DND-41 (cell line): ENCODE measurements around the gene CHMP5.

Source experiments
- ATAC-seq: fragments of 200-7000 bp; cut with Tn5 transposase; 3 replicates; pipeline ENCODE4 v1.9.1; 2021; ENCODE audit warnings: low read depth; ENCODE audit not compliant: insufficient read depth
- DNase-seq: peaks from one replicate; pipeline ENCODE4 v3.0.0-alpha.2; 2020
- H2AFZ ChIP-seq: 2 replicates; pipeline ENCODE4 v1.6.0; 2012; ENCODE audit warnings: low read depth, low read length
- H3K27ac ChIP-seq: 2 replicates; pipeline ENCODE4 v1.5.1; 2012; ENCODE audit warnings: low read length, inconsistent platforms
- H3K27me3 ChIP-seq: fragments of 200-600 bp; sonication (generic); 2 replicates; pipeline ENCODE4 v1.6.0; 2012; ENCODE audit warnings: low read length, mild to moderate bottlenecking, inconsistent platforms; ENCODE audit not compliant: insufficient read depth, poor library complexity
- H3K36me3 ChIP-seq: 2 replicates; pipeline ENCODE4 v1.5.1; 2012; ENCODE audit warnings: low read length, inconsistent platforms; ENCODE audit not compliant: insufficient read depth
- H3K4me1 ChIP-seq: 2 replicates; pipeline ENCODE4 v1.5.1; 2012; ENCODE audit warnings: mild to moderate bottlenecking, low read length; ENCODE audit not compliant: insufficient read depth
- H3K4me2 ChIP-seq: 2 replicates; pipeline ENCODE4 v1.6.0; 2012; ENCODE audit warnings: mild to moderate bottlenecking, moderate library complexity, low read length, inconsistent platforms; ENCODE audit not compliant: insufficient read depth
- H3K4me3 ChIP-seq, 2 experiments: fragments of 200-600 bp in 1 of 2; shearing (Covaris generic) in 1 of 2; 2 replicates each; pipeline ENCODE4 v1.5.1; 2012 to 2016; ENCODE audit warnings: inconsistent platforms in 2 of 2, low read length in 2 of 2, mild to moderate bottlenecking in 2 of 2, low read depth in 1 of 2, moderate library complexity in 1 of 2
- H3K79me2 ChIP-seq: 2 replicates; pipeline ENCODE4 v1.6.0; 2012; ENCODE audit warnings: low read length, inconsistent platforms; ENCODE audit not compliant: insufficient read depth
- H3K9ac ChIP-seq: 2 replicates; pipeline ENCODE4 v1.6.0; 2012; ENCODE audit warnings: low read depth, mild to moderate bottlenecking, inconsistent platforms, low read length, moderate library complexity
- H3K9me3 ChIP-seq: 2 replicates; pipeline ENCODE4 v1.5.1; 2012; ENCODE audit warnings: low read length, moderate library complexity, mild to moderate bottlenecking, inconsistent platforms; ENCODE audit not compliant: insufficient read depth, severe bottlenecking
- H4K20me1 ChIP-seq: 2 replicates; pipeline ENCODE4 v1.6.0; 2012; ENCODE audit warnings: low read length; ENCODE audit not compliant: insufficient read depth
- EZH2 ChIP-seq: IDR thresholded peaks from 3 replicates; pipeline ENCODE4 v1.6.1; 2012; ENCODE audit warnings: borderline replicate concordance, low read depth, mild to moderate bottlenecking, moderate library complexity, low read length, inconsistent platforms; ENCODE audit not compliant: severe bottlenecking
- TF ChIP-seq, protein P1 (sequence below): IDR thresholded peaks from 2 replicates; pipeline ENCODE4 v1.5.1; 2012; ENCODE audit warnings: borderline replicate concordance, low read length, moderate library complexity, mild to moderate bottlenecking; ENCODE audit not compliant: poor library complexity, severe bottlenecking; ENCODE audit errors: extremely low read depth

Gene CHMP5

DNA sequence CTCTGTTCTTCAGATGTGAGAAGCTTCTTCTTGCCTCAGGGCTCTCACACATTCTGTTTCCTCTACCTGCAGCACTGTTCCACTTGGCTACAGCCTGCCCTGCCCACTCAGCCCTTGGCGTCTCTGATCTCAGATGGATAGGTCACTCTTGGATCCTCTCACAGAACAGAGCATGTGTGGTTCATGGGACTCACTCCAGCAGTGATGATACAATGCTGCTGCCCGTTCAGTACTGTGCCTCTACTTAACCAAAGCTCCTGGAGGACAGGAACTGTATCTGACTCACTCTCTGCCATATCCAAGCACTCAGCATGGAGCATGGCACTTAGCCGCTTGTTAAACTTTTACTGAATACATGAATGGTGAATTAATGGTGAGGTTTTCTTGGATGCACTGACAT, 28.3 kb upstream of the CHMP5 start:
- Histone ChIP-seq H2AFZ (no peak overlapping the region), H3K4me1 (no peaks in the 10 kb centered on the region), H3K27ac (no peak overlapping the region), H3K4me2 (no peak overlapping the region), H4K20me1 (no peaks in the 10 kb centered on the region), H3K9ac (no peak overlapping the region), H3K9me3 (no peaks in the 10 kb centered on the region), H3K36me3 (no peaks in the 10 kb centered on the region), H3K79me2 (no peaks in the 10 kb centered on the region), H3K4me3 (no peak overlapping the region), H3K27me3 (no peaks in the 10 kb centered on the region)
- ATAC-seq = no peak
- no peak for TF ChIP-seq EZH2
- TF ChIP-seq, protein P1, sequence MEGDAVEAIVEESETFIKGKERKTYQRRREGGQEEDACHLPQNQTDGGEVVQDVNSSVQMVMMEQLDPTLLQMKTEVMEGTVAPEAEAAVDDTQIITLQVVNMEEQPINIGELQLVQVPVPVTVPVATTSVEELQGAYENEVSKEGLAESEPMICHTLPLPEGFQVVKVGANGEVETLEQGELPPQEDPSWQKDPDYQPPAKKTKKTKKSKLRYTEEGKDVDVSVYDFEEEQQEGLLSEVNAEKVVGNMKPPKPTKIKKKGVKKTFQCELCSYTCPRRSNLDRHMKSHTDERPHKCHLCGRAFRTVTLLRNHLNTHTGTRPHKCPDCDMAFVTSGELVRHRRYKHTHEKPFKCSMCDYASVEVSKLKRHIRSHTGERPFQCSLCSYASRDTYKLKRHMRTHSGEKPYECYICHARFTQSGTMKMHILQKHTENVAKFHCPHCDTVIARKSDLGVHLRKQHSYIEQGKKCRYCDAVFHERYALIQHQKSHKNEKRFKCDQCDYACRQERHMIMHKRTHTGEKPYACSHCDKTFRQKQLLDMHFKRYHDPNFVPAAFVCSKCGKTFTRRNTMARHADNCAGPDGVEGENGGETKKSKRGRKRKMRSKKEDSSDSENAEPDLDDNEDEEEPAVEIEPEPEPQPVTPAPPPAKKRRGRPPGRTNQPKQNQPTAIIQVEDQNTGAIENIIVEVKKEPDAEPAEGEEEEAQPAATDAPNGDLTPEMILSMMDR = no peak
- no peak for DNase-seq

DNA sequence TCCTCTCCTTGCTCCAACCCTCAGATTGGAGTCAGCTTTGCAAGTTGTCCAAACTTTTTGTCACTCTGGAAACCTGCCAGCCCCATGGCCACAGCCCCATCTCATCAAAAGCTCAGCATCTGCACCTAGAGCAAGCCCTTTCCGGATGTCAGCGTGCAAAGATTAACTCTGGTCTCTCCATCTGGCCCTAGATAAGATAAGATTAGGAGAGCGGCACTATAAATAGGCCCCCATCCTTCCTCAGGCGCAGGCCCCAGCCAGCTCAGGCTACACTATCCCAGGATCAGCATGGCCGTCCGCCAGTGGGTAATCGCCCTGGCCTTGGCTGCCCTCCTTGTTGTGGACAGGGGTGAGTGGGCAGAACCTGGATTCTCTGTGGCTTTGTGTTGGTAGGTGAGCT, 24.9 kb upstream of the CHMP5 start, which contains the start of gene SPINK4:
TSS of gene SPINK4 (plus strand) at position 247 of the 400 bp plus-strand sequence. CDS start at position 289, 42 bp downstream.
- TF ChIP-seq, protein P1 = no peak
- TF ChIP-seq EZH2 = no peak
- DNase-seq (no peak), ATAC-seq (no peak)
- no peak within 1 kb of the TSS for H3K4me2 ChIP-seq
- H3K27ac ChIP-seq = no peak within 1 kb of the TSS
- H4K20me1 ChIP-seq = no peaks in the 10 kb centered on the region
- no peak within 1 kb of the TSS for H2AFZ ChIP-seq
- H3K4me1 ChIP-seq = no peaks in the 10 kb centered on the region
- H3K4me3 ChIP-seq = no peak within 1 kb of the TSS
- no peak within 1 kb of the TSS for H3K9ac ChIP-seq
- no peaks in the 10 kb centered on the region for H3K9me3 ChIP-seq
- no peaks in the 10 kb centered on the region for H3K79me2 ChIP-seq
- no peaks in the 10 kb centered on the region for H3K36me3 ChIP-seq
- H3K27me3 ChIP-seq = no peaks in the 10 kb centered on the region

DNA sequence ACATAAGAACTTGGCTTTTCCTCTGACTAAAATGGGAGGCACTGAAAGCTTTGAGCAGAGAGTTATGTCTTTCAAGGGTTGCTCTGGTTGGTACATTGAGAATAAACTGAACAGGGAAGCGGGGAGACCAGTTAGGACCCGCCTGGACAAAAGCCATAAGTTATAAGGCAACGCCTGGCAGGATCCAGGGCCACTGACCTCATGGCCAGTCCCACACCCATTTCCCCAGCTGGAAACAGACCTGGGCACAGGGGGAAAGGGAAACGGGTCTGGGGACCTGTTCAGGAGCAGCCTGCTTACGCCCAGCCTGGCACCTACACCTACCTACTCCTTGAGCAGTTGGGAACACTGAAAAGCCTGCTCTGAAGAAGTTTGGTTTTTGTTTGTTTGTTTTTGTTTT, 23.6 kb upstream of the CHMP5 start:
- H3K4me2 ChIP-seq = no peak overlapping the region

More for the DNA sequence above, 23.6 kb upstream of the CHMP5 start:
- Histone ChIP-seq H3K27ac (no peak overlapping the region), H3K4me1 (no peaks in the 10 kb centered on the region), H3K9me3 (no peaks in the 10 kb centered on the region), H3K36me3 (no peaks in the 10 kb centered on the region), H2AFZ (no peak overlapping the region), H3K27me3 (no peaks in the 10 kb centered on the region), H4K20me1 (no peaks in the 10 kb centered on the region), H3K4me3 (no peak overlapping the region), H3K9ac (no peak overlapping the region), H3K79me2 (no peaks in the 10 kb centered on the region)
- TF ChIP-seq, protein P1 = no peak
- no peak for TF ChIP-seq EZH2
- ATAC-seq (no peak), DNase-seq (no peak)
